OCI-LY3 (cell line): ENCODE data around the gene OXCT1.

Experiments used
- CTCF ChIP-seq: fragments of 200-600, 300-600 bp; sonication (generic); IDR thresholded peaks from 2 replicates; pipeline ENCODE4 v1.5.1; 2014; ENCODE audit warnings: antibody characterized with exemption, low read length, low read depth
- EZH2phosphoT487 ChIP-seq: fragments of 200-600 bp; shearing (Covaris generic); IDR thresholded peaks from 2 replicates; pipeline ENCODE4 v1.6.1; 2018; ENCODE audit warnings: antibody characterized with exemption, mixed run types, low read depth

GRCh38 chr5:41738710-41739354 is 131.4 kb downstream of the OXCT1 start:
- TF ChIP-seq CTCF (no peak), EZH2phosphoT487 (no peak)
